Epithelial cell of proximal tubule (primary cell): ENCODE data around the gene RAB41. TPM values are rescaled to one million over a fixed set of nuclear protein-coding genes. Genes with fewer than 3 reads are reported as not detected.

Experiments
- DNase-seq: peaks from one replicate; pipeline ENCODE4 v3.0.0-alpha.2; 2011; ENCODE audit warnings: low read depth
- H3K4me3 ChIP-seq: 2 replicates; pipeline ENCODE4 v1.5.1; 2011; ENCODE audit warnings: low read depth, mild to moderate bottlenecking, low read length
- CTCF ChIP-seq: conservative IDR thresholded peaks from 2 replicates; pipeline ENCODE4 v1.5.1; 2012; ENCODE audit warnings: low read depth, mild to moderate bottlenecking, low read length
- total RNA-seq: library from RNA; depleted of rRNA; stranded (reverse); fragments of >200 nt; gene quantifications from 2 replicates; pipeline ENCODE4 v1.2.3, GENCODE V29; 2015

Gene RAB41
- total RNA-seq, 1 donor from 2014 or later = not detected

- TF ChIP-seq CTCF = no peak
- DNase-seq = no peak
These were observed 42.4 kb downstream of the RAB41 start for GRCh38 chrX:70324326-70324725.

GRCh38 chrX:70331161-70331560 lies 49.2 kb downstream of the RAB41 start:
- H3K4me3 ChIP-seq = no peak overlapping the region
- TF ChIP-seq CTCF = no peak
- DNase-seq = no peak

More at GRCh38 chrX:70324326-70324725, 42.4 kb downstream of the RAB41 start:
- no peak overlapping the region for H3K4me3 ChIP-seq

GRCh38 chrX:70332600-70332999 lies 50.6 kb downstream of the RAB41 start:
- peak; percentile 20 for TF ChIP-seq CTCF
- H3K4me3 ChIP-seq = no peak overlapping the region
- DNase-seq = no peak

Other genes with a start within 250 kb of the RAB41 start
- not detected in 2 replicates for gene AWAT2, start 232.2 kb upstream of the RAB41 start, total RNA-seq
- not detected in 2 replicates for gene OTUD6A, start 219.7 kb upstream of the RAB41 start, total RNA-seq
- 43.0 and 62.2 TPM in 2 replicates for gene IGBP1, start 148.7 kb upstream of the RAB41 start, total RNA-seq
- not detected in 2 replicates for gene DGAT2L6, start 104.7 kb upstream of the RAB41 start, total RNA-seq
- not detected in 2 replicates for gene AWAT1, start 47.5 kb upstream of the RAB41 start, total RNA-seq
- not detected in 2 replicates for gene P2RY4, start 22.0 kb upstream of the RAB41 start, total RNA-seq
- gene ARR3, start 13.8 kb upstream of the RAB41 start, total RNA-seq = not detected in 2 replicates
- gene PDZD11, start 7.8 kb downstream of the RAB41 start, total RNA-seq = 63.0 and 70.0 TPM in 2 replicates
- gene KIF4A, start 7.9 kb downstream of the RAB41 start, total RNA-seq = 26.8 and 28.6 TPM in 2 replicates
- gene GDPD2, start 141.1 kb downstream of the RAB41 start, total RNA-seq = not detected in 2 replicates
- gene DLG3, start 162.7 kb downstream of the RAB41 start, total RNA-seq = 28.8 and 31.6 TPM in 2 replicates